Uterus (tissue), 4 donors: Measurements from ENCODE around the gene ZGPAT. TPM values are rescaled to one million over a fixed set of nuclear protein-coding genes. Genes with fewer than 3 reads are reported as not detected.

Experiments used
- DNase-seq, 2 donors: peaks; one replicate each; pipeline ENCODE4 v3.0.0-alpha.2; 2019 to 2020
- H3K27ac ChIP-seq, 2 donors: fragments of 200-600 bp; sonication (generic); 1 replicate in 1 of 2; 2 replicates in 1 of 2; pipeline ENCODE4 v1.5.1; 2016 to 2018
- H3K27me3 ChIP-seq, 2 donors: fragments of 200-600 bp; sonication (generic); one replicate each; pipeline ENCODE4 v1.5.1; 2018 to 2019; ENCODE audit warnings: control low read depth in 1 of 2
- H3K36me3 ChIP-seq, 2 donors: fragments of 200-600 bp; sonication (generic); one replicate each; pipeline ENCODE4 v1.5.1; 2019; ENCODE audit warnings: control low read depth in 1 of 2
- H3K4me1 ChIP-seq, 2 donors: fragments of 200-600 bp; sonication (generic); one replicate each; pipeline ENCODE4 v1.5.1; 2018 to 2019; ENCODE audit warnings: control low read depth in 1 of 2
- H3K4me3 ChIP-seq, 2 donors: fragments of 200-600 bp; sonication (generic); 1 replicate in 1 of 2; 2 replicates in 1 of 2; pipeline ENCODE4 v1.5.1; 2018 to 2019; ENCODE audit warnings: mild to moderate bottlenecking in 1 of 2
- H3K9me3 ChIP-seq, 2 donors: fragments of 200-600 bp; sonication (generic); one replicate each; pipeline ENCODE4 v1.5.1; 2019; ENCODE audit warnings: control low read depth in 1 of 2
- POLR2A ChIP-seq, 2 donors: fragments of 450-650 bp; IDR thresholded peaks; one replicate each; pipeline ENCODE4 v1.6.1; 2016; ENCODE audit warnings: antibody characterized with exemption in 2 of 2, mild to moderate bottlenecking in 1 of 2, moderate library complexity in 1 of 2
- intact Hi-C: fragments of 100-400 bp; cut with DNase I; formaldehyde crosslinking; loops from one replicate; pipeline ENCODE4 v1.15.1; 2023; ENCODE audit warnings: low total_unique reads
- total RNA-seq, 4 donors: library from RNA; depleted of rRNA in 3 of 4; stranded (reverse); fragments of >200 nt in 3 of 4; gene quantifications; one replicate each; pipeline versions ENCODE4 v1.1.0 to v1.2.4, GENCODE V29; 2014 to 2023
- TF ChIP-seq, protein P1 (sequence below), 4 experiments: fragments of 200-600 bp in 2 of 4; fragments of 450-650 bp in 2 of 4; sonication (generic) in 2 of 4; IDR thresholded peaks; one replicate each; pipeline ENCODE4 v1.5.1; 2016 to 2019; ENCODE audit warnings: antibody characterized with exemption in 4 of 4, mild to moderate bottlenecking in 2 of 4, moderate library complexity in 1 of 4
- donor health status: DM: yes; HTN: yes; CAD: no.

ZGPAT gene
- total RNA-seq, 4 donors from 2014 or later = 1.5 to 37.9 (median 15.3) TPM

DNA sequence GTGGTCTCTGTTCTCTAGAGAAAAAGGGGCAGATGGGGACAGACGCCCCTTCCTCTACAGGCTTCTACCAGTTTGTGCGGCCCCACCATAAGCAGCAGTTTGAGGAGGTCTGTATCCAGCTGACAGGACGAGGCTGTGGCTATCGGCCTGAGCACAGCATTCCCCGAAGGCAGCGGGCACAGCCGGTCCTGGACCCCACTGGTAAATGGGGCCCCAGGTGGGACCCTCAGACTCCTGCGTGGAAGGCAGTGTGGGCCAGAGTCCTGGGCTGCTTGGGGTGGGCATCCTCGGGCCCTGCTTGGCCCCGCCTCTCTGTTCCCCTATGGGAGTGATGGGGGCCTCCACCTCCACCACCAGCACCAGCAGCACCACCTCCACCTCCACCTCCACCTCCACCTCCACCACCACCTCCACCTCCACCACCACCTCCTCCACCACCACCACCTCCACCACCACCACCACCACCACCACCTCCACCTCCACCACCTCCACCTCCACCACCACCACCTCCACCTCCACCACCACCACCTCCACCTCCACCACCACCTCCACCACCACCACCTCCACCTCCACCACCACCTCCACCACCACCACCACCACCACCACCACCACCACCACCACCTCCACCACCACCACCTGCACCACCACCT, 14.6 kb upstream of the ZGPAT start:
- no peak overlapping the region for H3K4me3 ChIP-seq
- no peaks in the 10 kb centered on the region for H3K36me3 ChIP-seq
- no peaks in the 10 kb centered on the region for H3K27me3 ChIP-seq
- TF ChIP-seq POLR2A (IDR thresholded peaks at IDR 0.05) = no peak
- TF ChIP-seq, protein P1, sequence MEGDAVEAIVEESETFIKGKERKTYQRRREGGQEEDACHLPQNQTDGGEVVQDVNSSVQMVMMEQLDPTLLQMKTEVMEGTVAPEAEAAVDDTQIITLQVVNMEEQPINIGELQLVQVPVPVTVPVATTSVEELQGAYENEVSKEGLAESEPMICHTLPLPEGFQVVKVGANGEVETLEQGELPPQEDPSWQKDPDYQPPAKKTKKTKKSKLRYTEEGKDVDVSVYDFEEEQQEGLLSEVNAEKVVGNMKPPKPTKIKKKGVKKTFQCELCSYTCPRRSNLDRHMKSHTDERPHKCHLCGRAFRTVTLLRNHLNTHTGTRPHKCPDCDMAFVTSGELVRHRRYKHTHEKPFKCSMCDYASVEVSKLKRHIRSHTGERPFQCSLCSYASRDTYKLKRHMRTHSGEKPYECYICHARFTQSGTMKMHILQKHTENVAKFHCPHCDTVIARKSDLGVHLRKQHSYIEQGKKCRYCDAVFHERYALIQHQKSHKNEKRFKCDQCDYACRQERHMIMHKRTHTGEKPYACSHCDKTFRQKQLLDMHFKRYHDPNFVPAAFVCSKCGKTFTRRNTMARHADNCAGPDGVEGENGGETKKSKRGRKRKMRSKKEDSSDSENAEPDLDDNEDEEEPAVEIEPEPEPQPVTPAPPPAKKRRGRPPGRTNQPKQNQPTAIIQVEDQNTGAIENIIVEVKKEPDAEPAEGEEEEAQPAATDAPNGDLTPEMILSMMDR (IDR thresholded peaks at IDR 0.05) = no peak
- intact Hi-C loops = no loop called here
- H3K9me3 ChIP-seq = no peaks in the 10 kb centered on the region
- H3K4me1 ChIP-seq = peaks cover 0 to 8% of the 10 kb centered on the region in 2 donors
- H3K27ac ChIP-seq = no peak overlapping the region
- DNase-seq = peak in 1 of 2 donors; percentile 16

DNA sequence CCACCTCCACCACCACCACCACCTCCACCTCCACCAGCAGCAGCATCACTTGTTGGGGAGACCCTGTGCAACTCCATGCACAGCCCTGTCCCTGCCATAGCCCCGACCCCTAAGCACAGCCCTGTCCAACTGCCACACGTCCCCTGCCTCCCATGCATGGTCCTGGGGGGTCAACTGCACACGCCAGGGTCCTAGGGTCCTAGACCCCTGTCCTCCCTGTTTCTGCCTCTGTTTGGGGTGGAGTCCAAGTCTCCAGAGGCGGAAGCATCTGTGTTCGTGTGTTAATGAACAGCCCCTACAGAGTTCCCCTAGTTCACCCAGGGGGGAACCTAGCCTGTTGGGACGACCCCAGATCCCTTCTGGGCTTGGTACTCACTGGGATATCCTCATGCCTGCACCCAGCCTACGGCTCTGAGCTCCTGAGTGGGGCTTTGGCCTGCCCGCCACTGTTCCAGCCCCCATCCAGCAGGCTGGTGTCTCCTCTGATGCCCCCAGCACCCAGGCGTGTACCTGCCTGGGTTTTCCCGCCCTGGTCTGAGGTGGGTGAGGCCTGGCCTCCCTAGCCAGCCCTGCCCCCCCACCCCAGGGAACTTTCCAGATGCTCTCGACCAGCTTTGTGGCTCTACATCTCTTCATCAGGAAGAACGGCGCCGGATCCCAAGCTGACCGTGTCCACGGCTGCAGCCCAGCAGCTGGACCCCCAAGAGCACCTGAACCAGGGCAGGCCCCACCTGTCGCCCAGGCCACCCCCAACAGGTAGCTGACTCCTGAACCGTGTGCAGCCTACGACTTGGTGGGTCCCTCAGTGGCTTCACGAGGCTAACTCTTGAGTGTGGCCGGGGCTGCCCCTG, 13.9 kb upstream of the ZGPAT start:
- H3K9me3 ChIP-seq = no peaks in the 10 kb centered on the region
- intact Hi-C loops = no loop called here
- H3K36me3 ChIP-seq = no peaks in the 10 kb centered on the region
- peaks cover 0 to 8% of the 10 kb centered on the region in 2 donors for H3K4me1 ChIP-seq
- no peak overlapping the region for H3K27ac ChIP-seq
- DNase-seq = peak in 1 of 2 donors; percentile 11
- TF ChIP-seq, protein P1 (IDR thresholded peaks at IDR 0.05) = no peak
- TF ChIP-seq POLR2A (IDR thresholded peaks at IDR 0.05) = no peak
- H3K27me3 ChIP-seq = no peaks in the 10 kb centered on the region
- no peak overlapping the region for H3K4me3 ChIP-seq

- Histone ChIP-seq H3K9me3 (no peaks in the 10 kb centered on the region), H3K4me3 (no peak overlapping the region)
Observed at GRCh38 chr20:63694584-63695423, 13.0 kb upstream of the ZGPAT start.

GRCh38 chr20:63695424-63696305, 12.2 kb upstream of the ZGPAT start:
- Histone ChIP-seq H3K27ac (no peak overlapping the region), H3K4me1 (peaks cover 0 to 8% of the 10 kb centered on the region in 2 donors), H3K27me3 (no peaks in the 10 kb centered on the region), H3K4me3 (no peak overlapping the region), H3K9me3 (no peaks in the 10 kb centered on the region), H3K36me3 (no peaks in the 10 kb centered on the region)
- peak; percentile 16 to 25 for DNase-seq
- intact Hi-C loops = no loop called here
- TF ChIP-seq POLR2A (IDR thresholded peaks at IDR 0.05) = no peak
- TF ChIP-seq, protein P1 (IDR thresholded peaks at IDR 0.05) = no peak

More at GRCh38 chr20:63694584-63695423, 13.0 kb upstream of the ZGPAT start:
- H3K4me1 ChIP-seq = peaks cover 0 to 8% of the 10 kb centered on the region in 2 donors
- DNase-seq = peak in 1 of 2 donors; percentile 20
- H3K27ac ChIP-seq = no peak overlapping the region
- TF ChIP-seq POLR2A (IDR thresholded peaks at IDR 0.05) = no peak
- TF ChIP-seq, protein P1 (IDR thresholded peaks at IDR 0.05) = no peak
- H3K36me3 ChIP-seq = no peaks in the 10 kb centered on the region
- intact Hi-C loops = no loop called here
- H3K27me3 ChIP-seq = no peaks in the 10 kb centered on the region
